Measurements from ENCODE around the gene USP15.

The USP15 gene

DNA sequence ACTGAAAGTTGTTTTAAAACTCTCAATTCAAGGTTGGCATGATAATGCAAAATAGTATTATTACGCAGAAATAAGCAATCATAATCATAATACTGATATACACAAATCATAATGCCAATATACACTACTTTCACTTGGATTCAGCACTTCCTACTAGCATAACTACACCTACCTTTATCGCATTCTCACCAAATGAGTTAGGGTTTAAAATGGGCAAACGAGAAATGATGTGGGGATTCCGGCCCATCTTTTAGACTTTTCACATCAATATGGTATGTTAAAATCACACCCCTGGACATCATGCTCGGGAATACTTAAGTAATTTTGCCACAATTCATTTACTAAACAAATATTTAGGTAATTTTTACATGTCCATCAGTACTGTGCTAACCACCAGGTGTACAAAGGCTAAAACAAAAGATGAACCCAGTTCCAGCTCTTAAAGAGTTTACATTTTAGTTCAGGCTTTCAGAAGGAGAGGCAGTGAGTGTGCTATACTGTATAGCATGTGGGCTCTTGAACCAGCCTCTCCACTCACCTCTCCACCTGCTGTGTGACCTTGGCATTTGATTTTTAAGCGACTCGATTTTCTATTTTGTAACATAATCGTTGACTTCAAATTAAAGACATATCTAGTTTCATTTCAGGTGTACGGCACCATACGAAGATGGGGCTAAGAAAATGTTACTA is 1.1 kb upstream of the USP15 start:
- DNase-seq: peak; percentile 59

DNA sequence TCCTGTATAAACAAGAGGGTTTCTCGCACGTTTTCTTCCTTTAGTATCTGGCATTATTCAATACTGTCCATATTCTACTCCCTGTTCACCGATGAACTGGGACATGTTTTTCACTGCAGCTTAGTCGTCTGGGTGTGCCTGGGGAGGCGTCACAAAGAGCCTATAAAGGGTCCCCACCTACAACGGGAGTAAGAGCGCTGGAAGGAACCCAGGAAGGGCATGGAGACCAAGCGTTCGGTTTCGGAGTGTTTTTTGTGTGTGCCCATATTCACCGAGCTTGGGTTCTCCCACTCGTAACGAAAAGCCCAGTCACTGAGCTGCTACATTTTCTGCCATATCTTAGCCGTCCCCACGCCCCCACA is 592 bp upstream of the USP15 start:
- DNase-seq: no peak

DNA sequence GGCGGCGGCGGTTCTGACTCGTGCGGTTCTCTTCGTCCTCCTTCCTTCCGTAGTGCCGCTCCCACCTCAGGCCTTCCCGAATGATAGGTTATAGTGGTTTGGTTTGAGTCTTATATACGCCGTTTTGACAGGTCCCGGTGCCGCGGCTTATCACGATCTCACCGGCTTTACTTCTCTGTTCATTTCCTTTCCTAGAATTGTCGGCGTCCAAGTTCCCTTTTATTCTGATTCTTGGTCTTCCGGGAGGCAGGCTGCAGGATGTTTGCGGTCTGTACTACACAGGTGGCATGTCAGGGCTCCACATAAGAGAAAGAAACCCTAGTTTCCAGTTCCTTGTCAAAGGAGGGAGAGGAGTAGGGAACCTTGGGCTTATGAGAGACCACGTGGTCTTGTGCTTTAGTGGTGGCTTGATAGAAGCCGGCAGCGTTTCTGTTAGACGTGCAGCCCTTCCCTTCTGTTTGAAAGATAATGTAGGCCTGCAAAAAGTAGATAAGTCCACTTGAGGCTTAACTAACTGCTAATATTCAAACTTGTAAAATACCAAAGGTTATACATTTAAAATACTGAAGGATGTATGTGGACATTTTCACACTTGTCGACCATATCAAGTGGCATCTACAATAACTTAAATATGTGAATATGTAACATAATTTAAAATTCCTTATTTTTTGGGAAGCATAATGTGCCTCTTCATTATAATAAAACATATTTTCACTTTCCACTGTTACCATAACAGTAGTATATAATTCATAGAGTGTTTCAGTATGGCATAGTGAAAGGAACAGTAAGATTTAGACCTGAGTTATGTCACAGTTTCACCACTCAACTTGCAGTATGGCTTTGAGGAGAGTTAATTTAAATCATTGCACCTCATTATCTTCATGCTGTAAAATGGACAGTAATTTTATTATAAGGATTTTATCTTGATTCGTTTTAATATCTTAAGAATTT is 804 bp downstream of the USP15 start:
- peak; percentile 97 for DNase-seq

DNA sequence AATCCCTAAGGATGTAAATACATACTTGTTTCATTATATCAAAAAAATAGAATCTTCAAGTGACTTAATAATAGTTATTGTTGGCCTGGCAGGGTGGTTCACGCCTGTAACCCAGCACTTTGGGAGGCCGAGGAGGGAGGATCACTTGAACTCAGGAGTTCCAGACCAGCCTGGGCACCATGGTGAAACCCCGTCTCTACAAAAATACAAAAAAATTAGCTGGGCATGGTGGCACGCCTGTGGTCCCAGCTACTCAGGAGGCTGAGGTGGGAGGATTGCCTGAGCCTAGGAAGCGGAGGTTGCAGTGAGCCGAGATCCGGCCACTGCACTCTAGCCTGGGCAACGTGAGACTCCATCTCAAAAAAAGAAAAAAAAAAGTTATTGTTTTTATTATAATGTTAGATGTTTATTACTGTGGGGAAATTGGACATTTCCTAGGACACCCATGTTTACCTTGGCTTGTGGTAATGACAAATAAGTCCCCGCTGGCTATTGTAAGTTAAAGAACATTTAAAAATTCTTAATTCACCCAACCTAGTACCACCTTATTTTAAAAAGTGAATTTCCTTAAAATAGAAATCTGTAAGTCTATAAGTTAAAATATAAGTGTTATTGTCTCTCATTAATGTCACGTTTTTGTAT is 1.8 kb downstream of the USP15 start:
- peak; percentile 27 for DNase-seq

DNA sequence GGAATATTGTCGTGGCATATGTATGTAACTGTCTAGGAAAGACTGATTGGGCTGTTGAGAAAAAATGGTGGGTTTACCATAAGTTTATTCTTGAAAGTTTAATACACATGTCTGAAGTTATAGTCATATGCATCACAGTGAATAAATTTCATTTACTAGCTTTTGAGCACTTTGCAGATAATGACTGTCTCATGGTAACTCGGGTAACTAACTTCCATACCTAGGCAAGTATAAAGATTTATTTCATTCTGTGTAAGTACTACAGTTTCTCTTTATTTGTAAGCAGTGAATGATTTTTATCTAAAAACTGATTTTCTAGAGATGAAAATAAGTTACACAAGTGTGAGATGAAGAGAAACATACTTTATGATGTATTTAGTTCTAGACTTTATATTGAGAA is 3.0 kb downstream of the USP15 start:
- DNase-seq: no peak

DNA sequence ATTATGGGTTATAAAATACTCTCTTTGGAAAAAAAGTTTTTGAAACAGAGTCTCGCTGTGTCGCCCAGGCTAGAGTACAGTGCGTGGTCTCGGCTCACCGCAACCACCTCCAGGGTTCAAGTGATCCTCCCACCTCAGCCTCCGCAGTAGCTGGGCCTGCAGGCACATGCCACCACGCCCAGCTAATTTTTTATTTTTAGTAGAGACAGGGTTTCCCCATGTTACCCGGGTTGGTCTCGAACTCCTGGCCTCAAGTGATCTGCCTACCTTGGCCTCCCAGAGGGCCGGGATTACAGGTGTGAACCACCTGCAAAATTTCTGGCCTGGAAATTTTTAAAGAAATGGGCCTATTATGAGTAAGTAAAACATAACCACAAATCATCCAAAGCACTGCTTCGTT is 3.8 kb downstream of the USP15 start:
- no peak for DNase-seq

DNA sequence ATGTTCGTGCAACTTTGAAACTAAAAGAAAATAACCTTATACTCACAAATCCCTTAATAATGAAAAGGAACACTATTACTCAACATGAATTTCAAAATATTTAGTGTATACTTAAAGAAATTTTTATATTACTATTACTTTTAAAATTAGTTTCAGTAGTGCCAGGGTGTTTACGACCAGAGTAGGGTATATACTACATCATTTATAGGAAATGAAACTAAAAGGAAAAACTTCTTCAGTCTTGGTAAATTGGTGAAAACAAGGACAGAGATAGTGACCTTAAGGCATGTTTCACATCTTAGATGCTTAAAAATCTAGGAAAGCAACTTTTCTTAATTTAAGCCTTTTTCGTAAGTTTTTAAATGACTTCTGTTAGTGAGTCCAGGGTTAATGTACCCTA is 4.5 kb downstream of the USP15 start:
- no peak for DNase-seq

DNA sequence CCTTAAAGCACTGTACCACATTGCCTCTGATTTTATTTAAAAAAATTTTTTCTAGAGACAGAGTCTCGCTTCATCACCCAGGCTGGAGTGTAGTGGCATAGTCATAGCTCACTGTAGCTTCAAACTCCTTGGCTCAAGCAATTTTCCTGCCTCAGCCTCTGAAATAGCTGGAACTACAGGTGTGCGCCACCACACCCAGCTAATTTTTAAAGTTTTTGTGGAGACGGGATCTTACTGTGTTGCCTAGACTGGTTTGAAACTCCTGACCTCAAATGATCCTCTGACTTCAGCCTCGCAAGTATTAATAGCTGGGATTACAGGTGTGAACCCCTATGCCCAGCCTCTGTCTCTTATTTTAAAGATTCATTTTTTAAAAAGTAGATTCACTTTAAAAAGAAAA is 5.3 kb downstream of the USP15 start:
- DNase-seq: no peak

DNA sequence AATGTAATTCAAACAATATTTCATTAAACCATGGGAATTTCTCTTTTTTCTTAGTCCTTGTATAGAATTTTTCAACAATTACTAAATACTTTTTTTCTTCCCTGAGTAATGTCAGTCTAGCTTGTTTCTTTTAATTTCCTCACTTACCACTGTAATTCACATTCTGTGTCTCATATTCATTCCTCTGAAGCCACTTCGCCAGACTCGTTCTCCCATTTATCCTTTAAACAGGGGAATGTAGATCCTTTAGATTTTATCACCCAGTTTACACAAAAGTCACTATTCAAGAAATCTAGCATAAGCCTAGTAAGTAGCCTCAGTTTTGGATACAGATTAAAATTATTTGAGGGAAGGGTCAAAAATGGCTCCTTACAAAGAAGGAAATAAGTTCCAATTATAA is 6.8 kb downstream of the USP15 start:
- no peak for DNase-seq

DNA sequence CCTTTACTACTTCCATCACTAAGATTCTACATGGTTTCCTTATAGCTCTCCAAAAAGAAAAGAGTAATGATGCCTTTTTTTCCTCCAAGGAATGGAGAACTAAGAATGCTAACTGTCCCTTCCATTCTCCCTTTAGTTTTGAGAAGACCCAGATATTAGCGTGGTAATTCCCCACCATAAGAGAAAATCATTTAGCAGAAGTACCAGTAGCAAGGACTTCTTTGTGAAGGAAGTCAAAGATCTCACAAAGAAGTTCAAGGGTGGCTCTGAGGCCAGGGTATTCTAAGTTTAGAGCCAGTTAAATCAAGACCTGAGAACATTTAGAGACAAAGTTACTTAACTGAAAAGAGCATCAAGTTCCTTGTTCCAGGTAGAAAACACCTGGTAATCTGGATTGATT is 7.3 kb downstream of the USP15 start:
- DNase-seq: no peak

DNA sequence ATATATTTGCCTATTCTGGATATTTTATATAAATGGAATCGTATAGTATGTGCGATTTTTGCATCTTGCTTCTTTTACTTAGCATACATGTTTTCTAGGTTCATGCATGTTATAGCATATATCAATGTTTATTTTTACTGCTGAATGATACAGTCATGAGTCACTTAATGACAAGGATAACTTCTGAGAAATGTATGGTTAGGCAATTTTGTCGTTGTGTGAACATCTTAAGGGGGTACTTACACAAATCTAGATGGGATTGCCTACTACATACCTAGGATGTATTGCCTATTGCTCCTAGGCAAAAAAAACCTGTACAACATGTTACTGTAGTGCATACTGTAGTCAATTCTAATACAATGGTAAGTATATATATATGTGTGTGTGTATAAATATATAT is 8.8 kb downstream of the USP15 start:
- no peak for DNase-seq

DNA sequence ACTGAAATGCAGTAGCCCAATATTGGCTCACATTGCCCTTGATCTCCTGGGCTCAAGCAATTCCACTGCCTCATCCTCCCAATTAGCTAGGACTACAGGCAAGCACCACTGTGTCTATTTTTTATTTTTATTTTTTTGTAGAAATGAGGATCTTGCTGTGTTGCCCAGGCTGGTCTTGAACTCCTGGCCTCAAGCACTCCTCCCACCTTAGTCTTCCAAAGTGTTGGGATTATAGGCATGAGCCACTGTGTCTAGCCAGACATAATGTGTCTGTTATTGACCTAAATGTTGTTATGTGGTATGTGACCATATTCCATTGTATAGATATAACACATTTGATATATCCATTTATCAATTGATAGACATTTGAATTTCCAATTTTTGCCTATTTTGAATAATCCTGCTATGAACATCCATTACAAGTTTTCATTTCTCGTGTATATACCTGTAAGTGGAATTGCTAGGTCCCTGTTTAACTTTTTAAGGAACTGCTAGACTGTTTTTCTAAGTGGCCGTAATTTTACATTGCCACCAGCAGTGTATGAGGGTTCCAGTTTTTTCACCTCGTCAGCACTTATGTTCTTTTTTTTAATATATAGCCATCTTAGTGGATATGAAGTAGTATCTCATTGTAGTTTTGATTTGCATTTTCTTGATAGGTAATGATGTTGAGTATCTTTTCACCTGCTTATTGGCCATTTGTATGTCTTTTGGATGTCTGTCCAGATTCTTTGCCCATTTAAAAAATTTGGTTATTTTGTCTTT is 9.4 kb downstream of the USP15 start:
- no peak for DNase-seq

DNA sequence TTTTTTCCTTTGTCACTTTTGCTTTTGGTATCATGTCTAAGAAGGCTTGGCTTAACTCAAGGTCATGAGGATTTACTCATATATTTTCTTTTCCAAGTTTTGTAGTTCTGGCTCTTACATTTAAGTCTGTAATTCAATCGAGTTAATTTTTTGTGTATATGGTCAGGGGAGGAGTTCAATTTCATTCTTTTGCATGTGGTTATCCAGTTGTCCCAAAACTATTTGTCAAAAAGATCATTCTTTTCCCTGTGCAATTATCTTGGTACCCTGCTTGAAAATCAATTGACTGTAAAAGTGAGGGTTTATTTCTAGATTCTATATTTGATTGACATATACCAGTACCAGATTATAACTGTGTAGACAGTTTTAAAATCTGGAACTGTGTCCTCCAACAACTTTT is 10.2 kb downstream of the USP15 start:
- no peak for DNase-seq

DNA sequence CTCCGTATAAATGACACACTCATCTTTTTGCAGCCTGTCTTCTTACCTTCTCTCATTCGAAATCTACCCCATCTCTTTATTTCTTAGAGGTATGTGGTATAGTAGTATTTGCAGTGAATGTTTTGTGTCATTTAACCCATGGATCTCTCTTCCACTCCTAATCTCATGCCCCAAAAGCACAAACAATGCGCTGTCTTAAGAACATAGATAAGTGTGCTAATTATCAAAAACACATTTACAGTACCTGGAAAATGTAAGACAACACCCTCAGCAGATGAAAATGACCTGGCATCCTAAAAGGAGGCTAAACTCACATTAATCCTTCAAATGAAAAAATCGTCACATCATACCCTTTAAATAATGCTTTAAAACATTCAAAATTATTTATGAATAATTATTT is 10.7 kb downstream of the USP15 start:
- DNase-seq: peak; percentile 76

DNA sequence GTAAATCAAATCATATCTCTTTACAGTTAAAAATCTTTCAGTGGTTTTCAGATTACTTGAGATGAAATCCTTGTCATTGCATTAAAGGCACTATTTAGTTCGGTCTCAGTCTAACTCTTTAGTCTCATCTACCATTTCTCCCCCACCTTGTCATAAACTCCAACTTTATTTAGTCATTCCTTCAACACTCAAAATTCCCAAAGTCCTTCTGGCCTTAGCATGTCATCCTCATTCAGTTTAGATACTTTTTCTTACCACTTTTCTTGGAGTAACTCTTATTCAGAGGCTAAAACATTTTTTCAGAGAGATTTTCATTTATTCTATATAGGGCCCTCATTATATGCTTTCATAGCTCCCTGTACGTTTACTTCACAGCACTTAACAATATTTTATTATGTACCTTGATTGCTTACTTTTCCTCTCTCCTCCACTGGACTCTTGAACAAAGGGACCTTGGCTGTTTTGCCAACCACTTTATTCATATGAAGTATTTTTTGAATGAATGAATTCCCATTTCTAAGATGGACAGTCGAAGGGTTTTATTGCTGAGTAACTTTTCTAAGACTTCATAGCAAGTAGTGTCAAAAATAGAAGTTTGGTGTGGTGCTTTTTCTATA is 12.8 kb downstream of the USP15 start:
- no peak for DNase-seq

DNA sequence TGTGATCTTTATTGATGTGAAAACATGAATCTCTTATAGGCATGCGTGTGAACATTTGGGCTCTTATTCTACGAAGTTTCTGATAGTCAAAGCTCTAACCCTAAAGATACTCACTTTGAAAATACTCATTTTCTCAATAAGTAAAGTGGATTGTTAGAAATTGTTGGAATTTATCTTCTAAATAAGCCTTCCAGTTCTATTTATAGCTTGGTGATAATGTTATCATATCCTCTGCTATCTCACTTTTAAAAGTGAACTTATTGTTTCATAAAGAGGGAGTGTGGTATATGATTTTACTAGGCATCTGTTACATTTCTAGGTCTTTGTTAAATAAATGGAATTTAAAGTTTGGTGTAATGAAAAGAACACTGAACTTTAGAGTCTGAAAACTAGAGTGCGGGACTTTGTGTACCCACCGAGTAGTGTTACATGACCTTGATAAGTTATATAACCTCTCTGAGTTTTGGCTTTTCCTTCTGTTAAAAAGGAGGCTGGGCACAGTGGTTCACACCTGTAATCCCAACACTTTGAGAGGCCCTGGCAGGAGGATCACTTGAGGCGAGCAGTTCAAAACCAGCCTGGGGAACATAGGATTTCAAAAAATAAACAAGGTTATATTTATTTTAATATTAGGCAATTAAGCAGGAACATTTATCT is 13.6 kb downstream of the USP15 start:
- DNase-seq: no peak

DNA sequence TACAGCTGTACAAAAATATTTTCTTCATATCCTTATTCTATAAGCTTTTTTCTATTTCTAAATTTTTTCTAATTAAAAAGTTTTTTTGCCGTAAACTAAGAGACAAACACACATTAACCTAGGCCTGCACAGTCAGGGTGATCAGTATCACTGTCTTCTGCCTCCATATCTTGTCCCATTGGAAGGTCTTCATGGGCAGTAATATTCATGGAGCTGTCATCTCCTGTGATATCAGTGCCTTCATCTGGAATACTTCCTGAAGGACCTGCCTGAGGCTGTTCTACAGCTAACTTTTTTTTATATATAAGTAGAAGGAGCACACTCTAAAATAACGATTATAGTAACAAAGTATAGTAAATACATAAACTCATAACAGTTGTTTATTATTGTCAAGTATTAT is 17.8 kb downstream of the USP15 start:
- DNase-seq: no peak

DNA sequence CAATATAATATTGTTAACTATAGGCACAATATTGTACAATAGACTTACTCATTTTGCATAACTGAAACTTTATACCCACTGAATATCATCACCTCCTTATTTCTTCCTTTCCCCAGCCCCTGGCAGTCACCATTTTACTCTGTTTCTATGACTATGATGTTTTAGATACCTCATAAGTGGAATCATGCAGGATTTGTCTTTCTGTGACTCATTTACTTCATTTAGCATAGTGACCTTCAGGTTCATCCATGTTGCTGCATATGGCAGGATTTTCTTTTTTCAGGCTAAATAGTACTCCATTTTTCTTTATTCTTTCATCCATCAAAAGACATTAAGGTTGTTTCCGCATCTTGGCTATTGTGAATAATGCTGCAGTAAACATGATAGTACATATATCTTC is 18.9 kb downstream of the USP15 start:
- DNase-seq: no peak

DNA sequence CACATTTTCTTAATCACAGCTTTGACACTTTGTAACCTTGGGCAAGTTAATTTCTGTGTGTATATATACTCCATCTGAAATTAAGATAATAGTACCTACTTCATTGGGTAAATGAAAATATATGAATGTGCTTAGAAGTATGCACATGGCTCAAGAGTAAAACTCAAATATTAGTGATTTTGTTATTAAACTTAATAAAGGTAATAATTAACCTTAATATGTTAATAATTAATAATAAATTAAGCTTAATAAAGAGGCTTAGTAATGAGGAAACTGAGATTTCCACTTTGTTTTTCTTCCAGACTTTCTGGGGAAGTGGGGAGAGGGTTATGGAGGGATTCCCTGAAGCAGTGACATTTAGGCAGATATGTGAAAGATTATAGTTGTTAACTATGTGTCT is 19.8 kb downstream of the USP15 start:
- DNase-seq: no peak

DNA sequence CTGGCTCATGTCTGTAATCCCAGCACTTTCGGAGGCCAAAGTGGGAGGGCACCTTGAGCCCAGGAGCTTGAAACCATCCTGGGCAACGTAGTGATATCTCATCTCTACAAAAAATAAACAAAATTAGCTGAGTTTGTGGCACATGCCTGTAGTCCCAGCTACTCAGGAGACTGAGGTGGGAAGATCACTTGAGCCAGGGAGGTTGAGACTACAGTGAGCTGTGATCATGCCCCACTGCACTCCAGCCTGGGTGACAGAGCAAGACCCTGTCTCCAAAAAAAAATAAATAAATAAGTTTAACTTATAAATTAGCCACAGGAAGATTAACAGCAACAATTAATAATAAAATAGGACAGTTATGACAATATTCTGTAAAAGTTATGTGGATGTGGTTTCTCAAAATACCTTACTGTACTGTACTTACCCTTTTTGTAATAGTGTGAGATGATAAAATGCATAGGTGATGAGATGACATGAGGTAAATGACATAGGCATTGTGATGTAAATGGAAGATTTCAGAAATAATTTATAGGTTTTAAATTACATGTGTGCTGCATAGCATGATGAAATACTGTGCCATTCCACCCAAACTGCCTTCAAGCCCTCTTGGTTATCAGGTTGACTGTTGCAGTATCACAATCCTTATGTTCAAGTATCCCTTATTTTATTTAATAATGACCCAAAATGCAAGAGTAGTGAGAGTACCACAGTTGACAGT is 22.0 kb downstream of the USP15 start:
- peak; percentile 31 for DNase-seq

DNA sequence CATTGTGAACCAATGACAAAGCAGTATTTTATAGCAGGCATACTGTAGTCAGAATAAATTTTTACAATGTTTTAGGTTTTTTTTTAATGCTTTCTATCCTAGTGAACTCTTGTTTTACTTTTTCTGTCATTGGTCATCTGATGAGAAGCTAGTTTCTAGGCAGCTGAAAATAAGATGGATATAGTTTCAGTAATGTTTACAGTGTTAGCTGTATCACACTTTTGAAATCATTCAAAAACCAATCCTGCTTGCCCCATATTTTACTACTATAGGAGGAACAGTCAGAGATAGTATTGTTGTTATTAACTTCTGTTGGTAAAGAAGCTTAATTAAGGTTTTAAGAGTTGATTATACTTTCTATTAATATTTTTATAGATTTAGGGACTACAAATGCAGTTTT is 24.5 kb downstream of the USP15 start:
- no peak for DNase-seq

DNA sequence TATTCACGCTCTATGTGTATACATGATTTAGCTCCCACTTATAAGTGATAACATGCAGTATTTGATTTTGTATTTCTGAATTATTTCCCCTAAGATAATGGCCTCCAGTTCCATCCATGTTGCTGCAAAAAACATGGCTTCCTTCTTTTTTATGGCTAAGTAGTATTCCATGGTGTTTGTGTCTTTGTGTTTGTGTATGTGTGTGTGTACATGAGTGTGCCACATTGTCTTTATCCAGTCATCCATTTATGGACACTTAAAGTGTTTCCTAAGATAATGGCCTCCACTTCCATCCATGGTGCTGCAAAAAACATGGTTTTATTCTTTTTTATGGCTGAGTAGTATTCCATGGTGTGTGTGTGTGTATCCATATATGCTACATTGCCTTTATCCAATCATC is 25.1 kb downstream of the USP15 start:
- no peak for DNase-seq

Measured in hematopoietic multipotent progenitor cell treated with erythropoietin and hydrocortisone succinate and interleukin-3 and kit ligand, for 8 days (in vitro differentiated cells).